LNCAP (cell line): ENCODE results near the gene BLMH.

Source experiments
- TF ChIP-seq, protein P1 (sequence below): fragments of 450-650 bp; IDR thresholded peaks from 2 replicates; pipeline ENCODE4 v1.5.1; 2017; ENCODE audit warnings: mild to moderate bottlenecking

The BLMH gene

DNA sequence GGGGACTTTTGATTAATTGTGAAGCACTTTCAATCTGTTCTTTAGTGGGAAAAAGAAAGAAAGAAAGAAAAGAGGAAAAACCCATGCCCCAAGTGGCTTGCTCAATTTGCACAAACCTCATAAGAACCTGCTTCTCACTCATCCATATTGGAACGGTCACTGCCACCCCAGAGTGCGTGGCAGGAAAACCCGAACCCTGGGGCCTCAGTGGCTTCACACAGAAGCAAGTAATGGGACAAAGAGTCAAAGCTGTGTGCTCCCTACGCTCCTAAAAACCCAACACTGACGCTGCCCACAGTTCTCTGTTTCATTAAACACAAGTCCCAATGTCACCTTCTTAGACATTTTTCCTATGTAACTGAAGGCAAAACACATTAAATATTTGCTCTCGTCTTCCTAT lies 57.4 kb downstream of the BLMH start:
- TF ChIP-seq, protein P1, sequence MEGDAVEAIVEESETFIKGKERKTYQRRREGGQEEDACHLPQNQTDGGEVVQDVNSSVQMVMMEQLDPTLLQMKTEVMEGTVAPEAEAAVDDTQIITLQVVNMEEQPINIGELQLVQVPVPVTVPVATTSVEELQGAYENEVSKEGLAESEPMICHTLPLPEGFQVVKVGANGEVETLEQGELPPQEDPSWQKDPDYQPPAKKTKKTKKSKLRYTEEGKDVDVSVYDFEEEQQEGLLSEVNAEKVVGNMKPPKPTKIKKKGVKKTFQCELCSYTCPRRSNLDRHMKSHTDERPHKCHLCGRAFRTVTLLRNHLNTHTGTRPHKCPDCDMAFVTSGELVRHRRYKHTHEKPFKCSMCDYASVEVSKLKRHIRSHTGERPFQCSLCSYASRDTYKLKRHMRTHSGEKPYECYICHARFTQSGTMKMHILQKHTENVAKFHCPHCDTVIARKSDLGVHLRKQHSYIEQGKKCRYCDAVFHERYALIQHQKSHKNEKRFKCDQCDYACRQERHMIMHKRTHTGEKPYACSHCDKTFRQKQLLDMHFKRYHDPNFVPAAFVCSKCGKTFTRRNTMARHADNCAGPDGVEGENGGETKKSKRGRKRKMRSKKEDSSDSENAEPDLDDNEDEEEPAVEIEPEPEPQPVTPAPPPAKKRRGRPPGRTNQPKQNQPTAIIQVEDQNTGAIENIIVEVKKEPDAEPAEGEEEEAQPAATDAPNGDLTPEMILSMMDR: no peak

DNA sequence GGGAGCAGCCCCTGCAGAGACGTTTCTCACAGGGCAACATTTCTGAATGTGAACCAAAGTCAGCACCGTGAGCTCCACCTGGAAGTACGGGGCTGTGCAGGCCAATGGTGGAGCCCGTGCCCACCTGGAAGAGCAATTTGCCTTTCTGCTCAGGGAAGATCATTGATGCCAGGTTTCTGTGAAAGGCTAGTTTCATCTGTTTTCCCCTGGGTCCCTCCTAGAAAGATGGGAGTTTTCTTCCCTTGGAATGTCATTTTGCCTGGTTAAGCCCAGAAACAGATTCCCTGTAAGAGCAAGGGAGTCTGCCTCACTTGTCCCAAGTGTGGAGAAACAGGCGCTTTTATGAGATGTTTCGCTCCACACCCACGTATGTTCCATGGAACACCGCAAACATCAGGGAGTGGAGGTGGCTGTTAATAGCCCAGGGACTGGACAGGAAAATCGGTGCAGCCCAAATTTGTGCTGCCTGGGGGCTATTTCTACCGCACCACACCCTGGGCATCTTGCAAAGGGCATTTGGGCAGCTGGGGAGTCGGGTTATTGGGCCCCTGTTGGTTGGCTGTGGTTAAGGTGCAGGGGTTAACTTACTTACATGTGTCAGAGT lies 58.8 kb downstream of the BLMH start:
- TF ChIP-seq, protein P1: no peak

DNA sequence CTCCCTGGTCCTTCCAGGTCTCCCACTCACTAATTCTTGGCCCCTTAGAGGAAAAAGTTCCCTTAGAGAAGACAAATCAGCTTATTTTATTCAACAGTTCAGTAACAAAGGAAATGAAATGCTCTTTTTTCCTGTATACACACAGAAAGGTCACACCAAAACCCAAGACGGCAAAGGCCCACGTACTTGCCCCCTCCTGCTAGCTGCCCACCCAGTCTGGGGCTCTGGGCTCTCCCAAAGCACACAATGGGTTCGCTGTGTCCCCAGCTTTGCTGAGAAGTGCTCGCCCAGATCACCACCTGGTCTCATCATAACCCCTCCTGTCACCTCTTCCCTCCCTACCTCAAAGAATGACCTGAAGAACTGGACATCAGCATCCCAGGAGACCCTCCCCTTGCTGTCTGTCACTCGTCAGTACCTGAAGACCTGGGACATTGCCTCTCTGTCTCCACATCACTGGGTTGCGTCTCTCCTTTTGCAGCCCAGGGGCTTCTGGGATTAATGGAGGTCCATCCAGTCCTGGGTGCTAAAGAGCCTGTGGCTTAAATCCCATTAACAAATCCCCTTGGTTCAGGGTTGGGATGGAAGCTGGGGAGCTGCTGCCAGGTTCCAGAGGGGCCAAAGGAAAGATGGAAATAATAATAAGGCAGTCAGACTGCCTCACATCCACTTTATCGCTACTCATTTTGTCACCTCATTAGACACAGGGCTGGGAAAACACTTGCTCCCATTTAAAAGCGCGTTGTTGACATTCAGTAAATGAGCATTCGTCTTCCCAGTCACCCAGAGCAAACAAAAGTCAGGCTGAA lies 59.5 kb downstream of the BLMH start:
- TF ChIP-seq, protein P1: no peak

DNA sequence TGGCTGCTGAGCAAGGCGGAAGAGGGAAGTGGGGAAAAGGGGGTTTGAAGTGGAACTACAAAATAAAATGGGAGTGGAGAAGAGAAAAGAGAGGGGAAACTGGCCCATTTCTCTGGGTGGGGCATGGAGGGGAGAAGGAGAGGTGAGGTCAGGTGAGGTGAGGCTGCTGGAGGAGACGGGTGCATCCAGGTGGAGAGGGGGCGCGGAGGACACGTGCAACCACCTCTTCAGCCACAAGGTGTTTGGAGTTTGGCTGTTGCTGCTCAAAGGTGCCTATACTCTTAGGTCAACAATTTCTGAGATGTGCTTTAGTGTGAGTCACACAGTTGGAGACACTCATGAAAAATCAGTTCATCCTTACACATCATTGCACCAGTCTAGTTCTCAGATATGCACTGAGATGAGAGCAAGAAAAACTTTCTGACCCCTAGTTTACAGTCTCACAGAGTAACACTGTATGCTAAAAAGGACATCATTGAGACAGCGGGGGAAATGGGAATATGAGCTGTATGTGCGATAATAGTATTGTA lies 61.1 kb downstream of the BLMH start:
- TF ChIP-seq, protein P1: no peak

DNA sequence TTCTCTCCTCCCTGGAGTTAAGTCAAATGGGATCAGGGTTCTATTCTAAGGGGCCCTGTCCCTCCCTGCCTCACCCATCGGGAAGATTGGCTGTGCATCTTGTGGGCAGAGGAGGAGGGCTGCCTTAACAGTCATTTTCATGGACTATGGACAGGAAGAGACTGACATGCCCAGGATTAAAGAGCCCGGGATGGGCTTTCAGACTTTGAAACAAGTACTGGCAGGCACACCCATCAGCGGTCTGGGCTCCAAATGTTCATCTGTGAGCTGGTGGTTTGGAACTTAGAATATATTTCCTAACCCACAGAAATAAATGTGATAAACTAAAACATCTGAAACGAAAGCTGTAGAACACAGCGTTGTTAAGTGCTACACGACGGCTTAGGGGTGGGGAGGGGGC lies 62.7 kb downstream of the BLMH start:
- TF ChIP-seq, protein P1: no peak

DNA sequence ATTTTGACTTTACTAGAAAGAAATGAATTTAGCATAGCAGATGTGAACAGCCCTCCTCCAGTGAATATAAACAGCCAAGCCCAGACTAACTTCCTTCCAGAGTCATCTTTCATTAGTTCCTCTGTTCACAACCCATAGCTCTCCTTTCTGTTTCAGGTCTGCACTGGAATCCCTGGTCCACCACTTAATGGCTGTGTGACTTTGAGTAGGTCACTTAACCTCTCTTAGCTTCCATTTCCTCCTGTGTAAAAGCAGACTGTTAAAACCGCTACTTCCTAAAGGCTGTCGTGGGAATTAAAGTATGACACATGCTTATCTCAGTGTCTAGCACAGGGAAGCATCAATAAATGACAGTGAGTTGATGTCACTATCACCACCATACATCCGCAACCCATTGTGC lies 63.7 kb downstream of the BLMH start:
- TF ChIP-seq, protein P1: no peak

DNA sequence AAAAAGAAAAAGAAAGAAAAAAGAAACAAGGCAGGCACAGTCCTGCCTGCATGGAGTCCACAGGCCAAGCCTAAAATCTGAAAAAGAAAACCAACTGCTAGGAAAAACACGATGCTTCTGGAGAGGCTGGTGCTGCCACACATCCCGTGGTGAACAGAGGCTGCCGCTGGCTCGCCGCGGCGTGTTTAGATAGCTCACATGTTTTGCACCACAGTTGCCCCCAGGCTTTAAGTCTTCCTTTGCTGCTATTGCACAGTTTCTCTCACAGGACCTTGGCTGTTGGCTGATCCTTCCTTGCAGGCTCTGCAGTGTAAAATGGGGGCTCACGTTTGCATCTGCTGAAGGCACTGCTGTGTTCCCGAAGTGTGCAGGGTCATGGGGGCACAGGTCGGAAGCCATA lies 64.9 kb downstream of the BLMH start:
- TF ChIP-seq, protein P1: no peak
